GM18507 (cell line): ENCODE results near the gene TNFSF18.

Experiments used
- DNase-seq: peaks from one replicate; pipeline ENCODE4 v3.0.0; 2011; ENCODE audit warnings: low read depth; ENCODE audit not compliant: insufficient read length; ENCODE audit errors: extremely low spot score
- FAIRE-seq: peaks from 2 replicates; lab custom pipeline; 2011; peaks lifted over from hg19 to GRCh38; lab: Jason Lieb, UNC

Gene TNFSF18

DNA sequence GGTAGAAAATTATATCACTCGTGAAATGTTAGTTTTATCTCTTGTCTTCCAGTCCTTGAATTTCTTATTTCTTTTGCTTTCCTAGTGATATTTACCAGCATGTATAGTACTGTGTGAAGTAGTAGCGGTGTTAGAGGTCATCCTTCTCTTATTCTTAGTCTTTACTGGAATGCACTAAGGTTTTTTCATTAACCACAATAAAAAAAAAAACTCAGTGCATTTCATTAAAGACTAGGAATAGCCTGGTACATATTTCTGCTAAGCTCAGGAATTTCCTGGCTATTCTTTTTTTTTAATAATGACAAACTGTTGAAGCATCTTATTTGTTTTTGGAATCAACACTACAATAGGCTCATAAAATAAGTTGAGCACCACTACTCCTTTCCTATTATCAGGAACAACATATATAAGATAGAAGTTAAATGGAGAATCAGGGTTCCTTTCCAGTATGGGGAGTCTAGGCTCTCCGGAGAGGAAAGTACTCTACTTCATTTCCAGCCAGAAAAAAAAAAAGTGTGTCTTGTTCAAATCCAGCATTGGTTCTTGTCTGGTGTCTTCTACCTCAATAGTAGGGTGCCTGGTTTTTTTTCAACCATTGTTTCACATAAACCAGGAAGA, 60.0 kb downstream of the TNFSF18 start:
- FAIRE-seq: no peak
- no peak for DNase-seq
